Ovary (tissue), 3 donors: ENCODE data around the gene DMXL2.

Source experiments
- CTCF ChIP-seq, 3 donors: fragments of 450-650 bp in 2 of 3; fragments of 200-600 bp in 1 of 3; IDR thresholded peaks; one replicate each; pipeline versions ENCODE4 v1.5.1 to v1.8.0; 2016 to 2022; ENCODE audit warnings: antibody characterized with exemption in 3 of 3, mild to moderate bottlenecking in 1 of 3
- EP300 ChIP-seq: sonication (generic); formaldehyde crosslinking; IDR thresholded peaks from one replicate; pipeline ENCODE4 v1.6.1; 2017; ENCODE audit warnings: antibody characterized with exemption
- POLR2A ChIP-seq: fragments of 450-650 bp; IDR thresholded peaks from one replicate; pipeline ENCODE4 v1.6.1; 2017; ENCODE audit warnings: antibody characterized with exemption, mild to moderate bottlenecking, moderate library complexity
- donor health status: DM: no; HTN: no; CAD: no.

DNA sequence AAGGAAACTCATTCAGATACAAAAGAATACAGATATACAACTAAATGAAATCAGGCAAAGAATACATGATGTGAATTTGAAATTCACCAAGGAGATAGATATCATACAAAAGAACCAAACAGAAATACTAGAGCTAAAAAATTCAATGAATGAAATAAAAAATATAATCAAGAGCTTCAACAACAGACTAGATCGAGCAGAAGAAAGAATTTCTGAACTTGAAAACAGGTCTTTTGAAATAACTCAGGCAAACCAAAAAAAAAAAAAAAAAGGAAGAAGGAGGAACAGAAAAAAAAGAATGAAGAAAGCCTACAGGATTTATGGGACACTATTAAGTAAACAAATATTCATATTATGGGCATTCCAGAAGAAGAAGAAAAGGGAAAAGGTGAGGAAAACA lies 137.8 kb downstream of the DMXL2 start:
- TF ChIP-seq CTCF (IDR thresholded peaks at IDR 0.05) (no peak), POLR2A (no peak), EP300 (no peak)
